GM13976 (cell line): ENCODE results near the gene CEP85L.

Experiments used
- DNase-seq: peaks from one replicate; pipeline ENCODE4 v3.0.0; 2012; ENCODE audit warnings: low spot score
- in situ Hi-C: fragments of 300-500 bp; cut with MboI; formaldehyde crosslinking; loops from one replicate; pipeline ENCODE4 v1.12.0; 2022; ENCODE audit warnings: low sequenced_read_pairs, mixed read lengths, inconsistent platforms; ENCODE audit not compliant: unreplicated experiment
- TF ChIP-seq, protein P1 (sequence below): IDR thresholded peaks from 2 replicates; pipeline ENCODE4 v1.5.1; 2012; ENCODE audit warnings: borderline replicate concordance, mild to moderate bottlenecking; ENCODE audit not compliant: insufficient read depth; ENCODE audit errors: extremely low read depth, missing control alignments, control extremely low read depth

Gene CEP85L

DNA sequence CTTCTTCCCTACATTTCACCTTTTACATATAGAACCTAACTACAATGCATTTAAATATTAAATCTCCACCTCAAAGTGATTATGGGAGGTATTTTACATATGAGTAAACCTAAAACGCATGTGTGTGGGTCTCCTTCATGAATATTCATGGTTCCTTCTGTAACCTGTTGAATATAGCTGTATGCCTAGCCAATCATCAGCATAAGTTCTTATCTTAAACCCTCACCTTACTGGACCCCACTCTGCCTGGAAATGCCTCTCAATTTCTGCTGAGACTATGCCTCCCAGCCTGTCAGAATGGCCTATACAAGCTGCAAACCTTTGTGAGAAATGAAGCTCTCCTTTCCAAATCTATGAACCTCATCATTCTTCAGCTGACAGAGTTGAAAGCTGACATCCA is 21.3 kb downstream of the CEP85L start:
- in situ Hi-C loops, result no loop called here
- no peak for DNase-seq
- TF ChIP-seq, protein P1, sequence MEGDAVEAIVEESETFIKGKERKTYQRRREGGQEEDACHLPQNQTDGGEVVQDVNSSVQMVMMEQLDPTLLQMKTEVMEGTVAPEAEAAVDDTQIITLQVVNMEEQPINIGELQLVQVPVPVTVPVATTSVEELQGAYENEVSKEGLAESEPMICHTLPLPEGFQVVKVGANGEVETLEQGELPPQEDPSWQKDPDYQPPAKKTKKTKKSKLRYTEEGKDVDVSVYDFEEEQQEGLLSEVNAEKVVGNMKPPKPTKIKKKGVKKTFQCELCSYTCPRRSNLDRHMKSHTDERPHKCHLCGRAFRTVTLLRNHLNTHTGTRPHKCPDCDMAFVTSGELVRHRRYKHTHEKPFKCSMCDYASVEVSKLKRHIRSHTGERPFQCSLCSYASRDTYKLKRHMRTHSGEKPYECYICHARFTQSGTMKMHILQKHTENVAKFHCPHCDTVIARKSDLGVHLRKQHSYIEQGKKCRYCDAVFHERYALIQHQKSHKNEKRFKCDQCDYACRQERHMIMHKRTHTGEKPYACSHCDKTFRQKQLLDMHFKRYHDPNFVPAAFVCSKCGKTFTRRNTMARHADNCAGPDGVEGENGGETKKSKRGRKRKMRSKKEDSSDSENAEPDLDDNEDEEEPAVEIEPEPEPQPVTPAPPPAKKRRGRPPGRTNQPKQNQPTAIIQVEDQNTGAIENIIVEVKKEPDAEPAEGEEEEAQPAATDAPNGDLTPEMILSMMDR, result no peak

DNA sequence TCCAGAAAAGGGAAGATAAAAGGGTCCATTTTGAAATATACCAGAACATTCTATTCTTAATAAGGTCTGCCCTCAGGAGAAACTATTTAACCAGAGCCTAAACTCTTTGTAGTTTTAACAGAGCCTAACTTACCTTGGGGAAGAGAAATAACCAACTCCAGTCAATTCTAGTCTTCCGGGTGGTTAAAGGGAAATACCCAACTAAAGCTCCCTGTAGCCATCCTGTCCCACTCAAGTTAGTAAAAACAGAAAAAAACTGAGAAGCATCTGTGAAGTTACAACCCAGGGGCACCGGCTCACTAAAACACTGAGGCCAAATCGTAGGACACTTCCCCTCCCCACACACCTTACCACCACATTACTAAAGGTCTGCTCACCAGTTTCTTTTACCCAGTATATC is 23.7 kb downstream of the CEP85L start:
- DNase-seq, result no peak
- TF ChIP-seq, protein P1, result no peak
- in situ Hi-C loops, result no loop called here

DNA sequence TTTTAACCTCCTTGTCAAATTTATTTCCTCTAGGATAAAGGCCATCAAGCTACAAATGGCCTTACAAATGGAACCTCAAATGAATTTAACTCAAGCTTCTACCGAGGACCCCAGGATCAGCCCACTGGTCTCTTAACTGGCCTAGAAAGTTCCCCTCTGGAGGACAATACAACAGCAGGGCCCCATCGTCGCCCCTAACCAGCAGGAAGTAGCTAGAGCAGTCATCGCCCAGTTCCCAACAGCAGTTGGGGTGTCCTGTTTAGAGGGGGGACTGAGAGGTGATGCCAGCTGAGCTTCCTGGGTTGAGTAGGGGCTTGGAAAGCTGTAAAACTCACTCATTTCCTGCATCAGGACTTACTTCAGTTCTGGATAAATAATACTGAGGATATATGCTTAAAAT is 25.6 kb downstream of the CEP85L start:
- DNase-seq, result no peak
- in situ Hi-C loops, result no loop called here
- TF ChIP-seq, protein P1, result no peak

DNA sequence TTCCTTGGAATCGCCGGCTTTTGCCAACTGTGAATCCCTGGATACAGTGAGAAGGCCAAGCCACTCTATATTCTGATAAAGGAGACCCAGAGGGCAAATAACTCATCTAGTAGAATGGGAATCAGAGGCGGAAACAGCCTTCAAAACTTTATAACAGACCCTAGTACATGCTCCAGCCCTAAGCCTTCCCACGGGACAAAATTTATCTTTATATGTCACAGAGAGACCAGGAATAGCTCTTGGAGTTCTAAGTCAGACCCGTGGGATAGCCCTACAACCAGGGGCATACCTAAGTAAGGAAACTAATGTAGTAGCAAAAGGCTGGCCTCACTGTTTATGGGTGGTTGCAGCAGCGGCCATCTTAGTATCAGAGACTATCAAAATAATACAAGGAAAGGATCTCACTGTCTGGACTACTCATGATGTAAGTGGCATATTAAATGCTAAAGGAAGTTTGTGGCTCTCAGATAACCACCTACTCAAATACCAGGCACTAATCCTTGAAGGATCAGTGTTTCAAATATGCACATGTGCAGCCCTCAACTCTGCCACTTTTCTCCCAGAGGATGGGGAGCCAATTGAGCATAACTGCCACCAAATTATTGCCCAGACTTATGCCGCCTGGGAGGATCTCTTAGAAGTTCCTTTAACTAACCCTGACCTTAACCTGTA is 29.5 kb downstream of the CEP85L start:
- TF ChIP-seq, protein P1, result no peak
- in situ Hi-C loops, result no loop called here
- no peak for DNase-seq

DNA sequence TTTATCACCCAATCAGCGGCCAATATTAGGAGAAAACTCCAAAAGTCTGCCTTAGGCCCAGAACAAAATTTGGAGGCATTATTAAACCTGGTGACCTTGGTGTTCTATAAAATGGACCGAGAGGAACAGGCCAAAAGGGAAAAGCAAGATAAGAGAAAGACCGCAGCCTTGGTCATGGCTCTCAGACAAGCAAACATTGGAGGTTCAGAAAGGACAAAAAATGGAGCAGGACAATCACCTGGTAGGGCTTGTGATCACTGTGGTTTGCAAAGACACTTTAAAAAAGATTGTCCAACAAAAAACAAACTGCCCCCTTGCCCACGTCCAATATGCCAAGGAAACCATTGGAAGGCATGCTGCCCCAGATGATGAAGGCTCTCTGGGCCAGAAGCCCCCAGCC is 31.2 kb downstream of the CEP85L start:
- TF ChIP-seq, protein P1, result no peak
- in situ Hi-C loops, result no loop called here
- DNase-seq, result no peak

DNA sequence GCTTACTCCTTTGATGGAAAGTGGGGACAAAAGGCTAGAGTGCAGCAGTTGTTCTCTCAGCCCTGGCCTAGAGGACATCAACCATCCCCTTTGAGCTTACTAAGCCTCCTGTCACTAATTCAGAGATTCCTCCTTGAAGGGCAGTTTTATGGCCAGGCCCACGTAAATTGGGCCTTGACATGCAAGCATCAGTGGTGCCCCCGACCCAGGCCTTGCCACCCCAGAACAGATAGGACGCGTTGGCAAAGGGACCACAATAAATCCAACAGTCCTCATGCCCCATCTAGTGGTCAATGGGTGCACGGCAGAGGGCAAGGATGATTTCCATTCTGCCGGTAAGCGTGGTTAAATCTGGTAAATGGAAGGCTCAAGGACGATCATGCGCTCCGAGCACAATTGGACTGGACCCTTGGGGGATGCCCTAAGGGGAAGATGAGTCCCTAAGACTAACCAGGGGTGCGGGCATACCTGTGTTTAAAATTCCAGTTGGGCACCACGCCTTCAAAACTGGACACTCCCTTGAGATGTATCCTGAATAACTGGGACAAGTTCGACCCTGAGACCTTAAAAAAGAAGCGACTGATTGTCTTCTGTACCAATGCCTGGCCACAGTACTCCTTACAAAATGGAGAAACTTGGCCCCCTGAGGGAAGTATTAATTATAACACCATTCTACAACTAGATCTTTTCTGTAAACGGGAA is 32.6 kb downstream of the CEP85L start:
- peak; percentile 45 for DNase-seq
- TF ChIP-seq, protein P1, result peak; percentile 93
- in situ Hi-C loops, result no loop called here
